Measurements from ENCODE around the gene NIT1. TPM values are rescaled to one million over a fixed set of nuclear protein-coding genes. Genes with fewer than 3 reads are reported as not detected.
A peak's percentile ranks its signal among the peaks of the same experiment; 100 is the strongest.

NIT1 gene
- total RNA-seq, 1 experiment from 2014 or later: 65.9 TPM

DNA sequence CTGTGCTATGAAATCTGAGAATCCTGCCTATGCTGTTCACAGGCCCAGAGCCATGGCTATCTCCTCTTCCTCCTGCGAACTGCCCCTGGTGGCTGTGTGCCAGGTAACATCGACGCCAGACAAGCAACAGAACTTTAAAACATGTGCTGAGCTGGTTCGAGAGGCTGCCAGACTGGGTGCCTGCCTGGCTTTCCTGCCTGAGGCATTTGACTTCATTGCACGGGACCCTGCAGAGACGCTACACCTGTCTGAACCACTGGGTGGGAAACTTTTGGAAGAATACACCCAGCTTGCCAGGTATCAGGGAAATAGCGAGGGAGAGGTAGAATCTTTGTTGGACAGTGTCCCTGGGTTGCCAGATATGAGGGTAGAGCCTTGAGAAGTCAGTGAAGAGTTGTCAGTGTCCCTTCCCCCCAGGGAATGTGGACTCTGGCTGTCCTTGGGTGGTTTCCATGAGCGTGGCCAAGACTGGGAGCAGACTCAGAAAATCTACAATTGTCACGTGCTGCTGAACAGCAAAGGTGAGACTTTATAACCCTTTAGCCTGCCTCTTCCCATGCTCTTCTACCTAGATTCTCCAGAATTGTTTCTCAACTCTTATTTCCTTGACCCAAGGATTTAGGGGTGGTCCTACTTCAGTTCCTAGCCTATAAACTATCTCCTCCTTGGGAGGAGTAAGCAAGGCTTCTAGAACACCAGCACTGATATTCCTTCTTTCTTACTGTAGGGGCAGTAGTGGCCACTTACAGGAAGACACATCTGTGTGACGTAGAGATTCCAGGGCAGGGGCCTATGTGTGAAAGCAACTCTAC, 1.4 kb downstream of the NIT1 start:
- peak overlapping the region; percentile 84 for H3K4me2 ChIP-seq (ENCODE audit: low read length)
- TF ChIP-seq YY1 (IDR thresholded peaks at IDR 0.05; ENCODE audit: extremely low read depth, insufficient replicate concordance, low read depth, low read length): peak; percentile 27
- TF ChIP-seq, protein P1, sequence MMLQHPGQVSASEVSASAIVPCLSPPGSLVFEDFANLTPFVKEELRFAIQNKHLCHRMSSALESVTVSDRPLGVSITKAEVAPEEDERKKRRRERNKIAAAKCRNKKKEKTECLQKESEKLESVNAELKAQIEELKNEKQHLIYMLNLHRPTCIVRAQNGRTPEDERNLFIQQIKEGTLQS (IDR thresholded peaks at IDR 0.05): no peak
- TF ChIP-seq, protein P2, sequence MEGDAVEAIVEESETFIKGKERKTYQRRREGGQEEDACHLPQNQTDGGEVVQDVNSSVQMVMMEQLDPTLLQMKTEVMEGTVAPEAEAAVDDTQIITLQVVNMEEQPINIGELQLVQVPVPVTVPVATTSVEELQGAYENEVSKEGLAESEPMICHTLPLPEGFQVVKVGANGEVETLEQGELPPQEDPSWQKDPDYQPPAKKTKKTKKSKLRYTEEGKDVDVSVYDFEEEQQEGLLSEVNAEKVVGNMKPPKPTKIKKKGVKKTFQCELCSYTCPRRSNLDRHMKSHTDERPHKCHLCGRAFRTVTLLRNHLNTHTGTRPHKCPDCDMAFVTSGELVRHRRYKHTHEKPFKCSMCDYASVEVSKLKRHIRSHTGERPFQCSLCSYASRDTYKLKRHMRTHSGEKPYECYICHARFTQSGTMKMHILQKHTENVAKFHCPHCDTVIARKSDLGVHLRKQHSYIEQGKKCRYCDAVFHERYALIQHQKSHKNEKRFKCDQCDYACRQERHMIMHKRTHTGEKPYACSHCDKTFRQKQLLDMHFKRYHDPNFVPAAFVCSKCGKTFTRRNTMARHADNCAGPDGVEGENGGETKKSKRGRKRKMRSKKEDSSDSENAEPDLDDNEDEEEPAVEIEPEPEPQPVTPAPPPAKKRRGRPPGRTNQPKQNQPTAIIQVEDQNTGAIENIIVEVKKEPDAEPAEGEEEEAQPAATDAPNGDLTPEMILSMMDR (IDR thresholded peaks at IDR 0.05 in 2 of 3, conservative IDR thresholded peaks at IDR 0.05 in 1 of 3; ENCODE audit: borderline replicate concordance in 1 of 3, insufficient read depth in 1 of 3, low read depth in 2 of 3, low read length in 2 of 3): peak in 2 of 3 experiments; percentile 57 to 63; a peak in 4 of 6 replicates
- TF ChIP-seq, protein P3, sequence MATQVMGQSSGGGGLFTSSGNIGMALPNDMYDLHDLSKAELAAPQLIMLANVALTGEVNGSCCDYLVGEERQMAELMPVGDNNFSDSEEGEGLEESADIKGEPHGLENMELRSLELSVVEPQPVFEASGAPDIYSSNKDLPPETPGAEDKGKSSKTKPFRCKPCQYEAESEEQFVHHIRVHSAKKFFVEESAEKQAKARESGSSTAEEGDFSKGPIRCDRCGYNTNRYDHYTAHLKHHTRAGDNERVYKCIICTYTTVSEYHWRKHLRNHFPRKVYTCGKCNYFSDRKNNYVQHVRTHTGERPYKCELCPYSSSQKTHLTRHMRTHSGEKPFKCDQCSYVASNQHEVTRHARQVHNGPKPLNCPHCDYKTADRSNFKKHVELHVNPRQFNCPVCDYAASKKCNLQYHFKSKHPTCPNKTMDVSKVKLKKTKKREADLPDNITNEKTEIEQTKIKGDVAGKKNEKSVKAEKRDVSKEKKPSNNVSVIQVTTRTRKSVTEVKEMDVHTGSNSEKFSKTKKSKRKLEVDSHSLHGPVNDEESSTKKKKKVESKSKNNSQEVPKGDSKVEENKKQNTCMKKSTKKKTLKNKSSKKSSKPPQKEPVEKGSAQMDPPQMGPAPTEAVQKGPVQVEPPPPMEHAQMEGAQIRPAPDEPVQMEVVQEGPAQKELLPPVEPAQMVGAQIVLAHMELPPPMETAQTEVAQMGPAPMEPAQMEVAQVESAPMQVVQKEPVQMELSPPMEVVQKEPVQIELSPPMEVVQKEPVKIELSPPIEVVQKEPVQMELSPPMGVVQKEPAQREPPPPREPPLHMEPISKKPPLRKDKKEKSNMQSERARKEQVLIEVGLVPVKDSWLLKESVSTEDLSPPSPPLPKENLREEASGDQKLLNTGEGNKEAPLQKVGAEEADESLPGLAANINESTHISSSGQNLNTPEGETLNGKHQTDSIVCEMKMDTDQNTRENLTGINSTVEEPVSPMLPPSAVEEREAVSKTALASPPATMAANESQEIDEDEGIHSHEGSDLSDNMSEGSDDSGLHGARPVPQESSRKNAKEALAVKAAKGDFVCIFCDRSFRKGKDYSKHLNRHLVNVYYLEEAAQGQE (IDR thresholded peaks at IDR 0.05; ENCODE audit: low read depth): no peak
- intact Hi-C loops (cut with micrococcal nuclease): loop anchor here (2.0 to 5.0 kb wide), 4 partner anchors 14 to 263 kb away; partner anchors contain the start of genes DEDD and USF1
- H3K36me3 ChIP-seq (ENCODE audit: control insufficient read depth in 1 of 2, insufficient read depth in 2 of 2, low read length in 2 of 2): peaks cover 17 to 41% of the 10 kb centered on the region in 2 experiments
- H3K79me2 ChIP-seq (ENCODE audit: insufficient read depth, low read length): peaks cover 63% of the 10 kb centered on the region
- H3K9me2 ChIP-seq (ENCODE audit: insufficient read depth): no peaks in the 10 kb centered on the region
- H3K4me3 ChIP-seq (replicated peaks in 1 of 2; ENCODE audit: low read depth in 1 of 2, low read length in 2 of 2): peak overlapping the region; percentile 68 to 98
- ChIA-PET POLR2A (interaction anchor here (1.9 kb wide), 1 partner anchor 11 kb away, joined by 4 read pairs; no protein-coding TSS in a partner anchor), RAD21 (ENCODE audit: low non-redundant PET in 1 of 2, low total read pairs in 2 of 2, uncharacterized antibody in 2 of 2, unreplicated experiment in 2 of 2) (no interaction called here), CTCF (no interaction called here)
- H3K9me3 ChIP-seq (ENCODE audit: control insufficient read depth in 1 of 2, insufficient read depth in 1 of 2, low read depth in 1 of 2, low read length in 2 of 2): no peaks in the 10 kb centered on the region
- H2AFZ ChIP-seq (ENCODE audit: low read depth, low read length, poor library complexity, severe bottlenecking): no peak overlapping the region
- DNase-seq (ENCODE audit: low read depth, low spot score) (peak; percentile 86), ATAC-seq (peak; percentile 71)
- H3K9ac ChIP-seq (ENCODE audit: low read length): peak overlapping the region; percentile 97
- BruUV-seq (replicated peaks): no TSS peak
- H3K27ac ChIP-seq (ENCODE audit: low read depth, low read length): peak overlapping the region; percentile 91
- no peaks in the 10 kb centered on the region for H4K20me1 ChIP-seq (ENCODE audit: insufficient read depth)
- H3K27me3 ChIP-seq (ENCODE audit: insufficient read depth, low read length): no peaks in the 10 kb centered on the region
- peaks cover 32 to 48% of the 10 kb centered on the region in 2 experiments for H3K4me1 ChIP-seq (ENCODE audit: control insufficient read depth in 1 of 2, insufficient read depth in 2 of 2, low read length in 2 of 2)

Measured in HCT116 (cell line).